Measurements from ENCODE around the gene RPS2.

RPS2 gene

GRCh38 chr16:2001456-2002355 lies 37.1 kb upstream of the RPS2 start:
- TF ChIP-seq ZNF266 (tag by site-specific recombination; IDR thresholded peaks at IDR 0.05; ENCODE audit: low read depth) (no peak), KLF9 (tag by site-specific recombination; IDR thresholded peaks at IDR 0.05; ENCODE audit: low read depth) (no peak), ZNF202 (tag by site-specific recombination; IDR thresholded peaks at IDR 0.05; ENCODE audit: borderline replicate concordance) (no peak), MEIS1 (CRISPR knock-in tag; IDR thresholded peaks at IDR 0.05; ENCODE audit: borderline replicate concordance) (no peak), YY2 (tag by site-specific recombination; IDR thresholded peaks at IDR 0.05) (no peak)
- TF ChIP-seq, protein P1, sequence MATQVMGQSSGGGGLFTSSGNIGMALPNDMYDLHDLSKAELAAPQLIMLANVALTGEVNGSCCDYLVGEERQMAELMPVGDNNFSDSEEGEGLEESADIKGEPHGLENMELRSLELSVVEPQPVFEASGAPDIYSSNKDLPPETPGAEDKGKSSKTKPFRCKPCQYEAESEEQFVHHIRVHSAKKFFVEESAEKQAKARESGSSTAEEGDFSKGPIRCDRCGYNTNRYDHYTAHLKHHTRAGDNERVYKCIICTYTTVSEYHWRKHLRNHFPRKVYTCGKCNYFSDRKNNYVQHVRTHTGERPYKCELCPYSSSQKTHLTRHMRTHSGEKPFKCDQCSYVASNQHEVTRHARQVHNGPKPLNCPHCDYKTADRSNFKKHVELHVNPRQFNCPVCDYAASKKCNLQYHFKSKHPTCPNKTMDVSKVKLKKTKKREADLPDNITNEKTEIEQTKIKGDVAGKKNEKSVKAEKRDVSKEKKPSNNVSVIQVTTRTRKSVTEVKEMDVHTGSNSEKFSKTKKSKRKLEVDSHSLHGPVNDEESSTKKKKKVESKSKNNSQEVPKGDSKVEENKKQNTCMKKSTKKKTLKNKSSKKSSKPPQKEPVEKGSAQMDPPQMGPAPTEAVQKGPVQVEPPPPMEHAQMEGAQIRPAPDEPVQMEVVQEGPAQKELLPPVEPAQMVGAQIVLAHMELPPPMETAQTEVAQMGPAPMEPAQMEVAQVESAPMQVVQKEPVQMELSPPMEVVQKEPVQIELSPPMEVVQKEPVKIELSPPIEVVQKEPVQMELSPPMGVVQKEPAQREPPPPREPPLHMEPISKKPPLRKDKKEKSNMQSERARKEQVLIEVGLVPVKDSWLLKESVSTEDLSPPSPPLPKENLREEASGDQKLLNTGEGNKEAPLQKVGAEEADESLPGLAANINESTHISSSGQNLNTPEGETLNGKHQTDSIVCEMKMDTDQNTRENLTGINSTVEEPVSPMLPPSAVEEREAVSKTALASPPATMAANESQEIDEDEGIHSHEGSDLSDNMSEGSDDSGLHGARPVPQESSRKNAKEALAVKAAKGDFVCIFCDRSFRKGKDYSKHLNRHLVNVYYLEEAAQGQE (tag by site-specific recombination; IDR thresholded peaks at IDR 0.05), result no peak
- Histone ChIP-seq H3K27ac (ENCODE audit: extremely low read depth, low read depth, low read length) (no peak overlapping the region; the same call in 1 of the 2 replicates), H3K9me3 (ENCODE audit: control insufficient read depth, insufficient read depth, low read depth, low read length) (no peaks in the 10 kb centered on the region), H3K4me3 (ENCODE audit: low read depth, low read length) (no peak overlapping the region), H3K36me3 (ENCODE audit: control insufficient read depth in 2 of 2, insufficient read depth in 1 of 2, low read length in 2 of 2) (peaks cover 0 to 83% of the 10 kb centered on the region in 2 experiments; a peak in 2 of 3 replicates), H3K4me1 (ENCODE audit: control insufficient read depth, insufficient read depth, low read length) (peaks cover 8% of the 10 kb centered on the region)
- CTCF ChIA-PET, result interaction anchor here (0.5 to 3.3 kb wide), 5 partner anchors 7 to 139 kb away, joined by 3 to 39 read pairs (median 5); partner anchors contain the start of gene NDUFB10
- POLR2A ChIA-PET, result no interaction called here

DNA sequence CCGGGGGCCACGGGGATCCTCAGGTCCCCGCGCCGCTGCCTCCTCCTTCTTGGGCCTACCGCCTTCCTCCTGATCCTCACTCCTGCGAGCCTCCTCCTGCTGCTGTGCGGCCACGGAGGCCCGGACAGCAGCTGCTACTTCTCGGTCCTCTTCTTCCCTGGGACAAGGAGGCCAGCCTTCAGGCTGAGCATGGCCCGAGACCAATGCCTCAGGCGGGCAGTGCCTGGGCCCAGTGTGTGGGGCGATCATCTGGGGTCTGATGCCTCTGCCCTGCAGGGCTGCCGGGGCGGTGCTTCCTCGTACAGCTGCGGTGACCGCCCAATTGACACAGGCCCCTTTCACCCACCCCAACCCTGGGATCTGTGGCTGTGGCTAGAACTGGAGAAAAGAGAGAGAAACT lies 36.4 kb upstream of the RPS2 start:
- TF ChIP-seq ZNF658 (tag by site-specific recombination; IDR thresholded peaks at IDR 0.05) (no peak), PRDM2 (tag by site-specific recombination; IDR thresholded peaks at IDR 0.05; ENCODE audit: borderline replicate concordance) (no peak), ZNF37A (tag by site-specific recombination; IDR thresholded peaks at IDR 0.05) (no peak), HOXD13 (CRISPR knock-in tag; IDR thresholded peaks at IDR 0.05; ENCODE audit: borderline replicate concordance) (no peak), KLF8 (tag by site-specific recombination; IDR thresholded peaks at IDR 0.05) (no peak), ZNF138 (tag by site-specific recombination; IDR thresholded peaks at IDR 0.05; ENCODE audit: borderline replicate concordance) (no peak), ZNF175 (tag by site-specific recombination; IDR thresholded peaks at IDR 0.05) (no peak), ZNF133 (tag by site-specific recombination; IDR thresholded peaks at IDR 0.05) (no peak)
- TF ChIP-seq, protein P2, sequence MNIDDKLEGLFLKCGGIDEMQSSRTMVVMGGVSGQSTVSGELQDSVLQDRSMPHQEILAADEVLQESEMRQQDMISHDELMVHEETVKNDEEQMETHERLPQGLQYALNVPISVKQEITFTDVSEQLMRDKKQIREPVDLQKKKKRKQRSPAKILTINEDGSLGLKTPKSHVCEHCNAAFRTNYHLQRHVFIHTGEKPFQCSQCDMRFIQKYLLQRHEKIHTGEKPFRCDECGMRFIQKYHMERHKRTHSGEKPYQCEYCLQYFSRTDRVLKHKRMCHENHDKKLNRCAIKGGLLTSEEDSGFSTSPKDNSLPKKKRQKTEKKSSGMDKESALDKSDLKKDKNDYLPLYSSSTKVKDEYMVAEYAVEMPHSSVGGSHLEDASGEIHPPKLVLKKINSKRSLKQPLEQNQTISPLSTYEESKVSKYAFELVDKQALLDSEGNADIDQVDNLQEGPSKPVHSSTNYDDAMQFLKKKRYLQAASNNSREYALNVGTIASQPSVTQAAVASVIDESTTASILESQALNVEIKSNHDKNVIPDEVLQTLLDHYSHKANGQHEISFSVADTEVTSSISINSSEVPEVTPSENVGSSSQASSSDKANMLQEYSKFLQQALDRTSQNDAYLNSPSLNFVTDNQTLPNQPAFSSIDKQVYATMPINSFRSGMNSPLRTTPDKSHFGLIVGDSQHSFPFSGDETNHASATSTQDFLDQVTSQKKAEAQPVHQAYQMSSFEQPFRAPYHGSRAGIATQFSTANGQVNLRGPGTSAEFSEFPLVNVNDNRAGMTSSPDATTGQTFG (tag by site-specific recombination; IDR thresholded peaks at IDR 0.05; ENCODE audit: borderline replicate concordance), result no peak
- TF ChIP-seq, protein P3, sequence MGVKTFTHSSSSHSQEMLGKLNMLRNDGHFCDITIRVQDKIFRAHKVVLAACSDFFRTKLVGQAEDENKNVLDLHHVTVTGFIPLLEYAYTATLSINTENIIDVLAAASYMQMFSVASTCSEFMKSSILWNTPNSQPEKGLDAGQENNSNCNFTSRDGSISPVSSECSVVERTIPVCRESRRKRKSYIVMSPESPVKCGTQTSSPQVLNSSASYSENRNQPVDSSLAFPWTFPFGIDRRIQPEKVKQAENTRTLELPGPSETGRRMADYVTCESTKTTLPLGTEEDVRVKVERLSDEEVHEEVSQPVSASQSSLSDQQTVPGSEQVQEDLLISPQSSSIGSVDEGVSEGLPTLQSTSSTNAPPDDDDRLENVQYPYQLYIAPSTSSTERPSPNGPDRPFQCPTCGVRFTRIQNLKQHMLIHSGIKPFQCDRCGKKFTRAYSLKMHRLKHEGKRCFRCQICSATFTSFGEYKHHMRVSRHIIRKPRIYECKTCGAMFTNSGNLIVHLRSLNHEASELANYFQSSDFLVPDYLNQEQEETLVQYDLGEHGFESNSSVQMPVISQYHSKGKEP (tag by site-specific recombination; IDR thresholded peaks at IDR 0.05), result no peak
- peaks cover 0 to 81% of the 10 kb centered on the region in 2 experiments; a peak in 2 of 3 replicates for H3K36me3 ChIP-seq (ENCODE audit: control insufficient read depth in 2 of 2, insufficient read depth in 1 of 2, low read length in 2 of 2)
- H3K4me1 ChIP-seq (ENCODE audit: control insufficient read depth, insufficient read depth, low read length), result peaks cover 7% of the 10 kb centered on the region; the same call in 1 of the 2 replicates
- H3K27ac ChIP-seq (ENCODE audit: extremely low read depth, low read depth, low read length), result no peak overlapping the region
- H3K9me3 ChIP-seq (ENCODE audit: control insufficient read depth, insufficient read depth, low read depth, low read length), result no peaks in the 10 kb centered on the region
- ChIA-PET POLR2A (interaction anchor here (0.6 to 0.8 kb wide), 2 partner anchors 9 to 154 kb away, joined by 3 to 4 read pairs; partner anchors contain the start of gene TRAF7), CTCF (interaction anchor here (0.6 to 0.9 kb wide), 3 partner anchors 41 to 139 kb away, joined by 3 to 4 read pairs (median 3); partner anchors contain the start of gene NDUFB10)
- H3K4me3 ChIP-seq (ENCODE audit: low read depth, low read length), result no peak overlapping the region
